Right renal cortex interstitium (tissue), 3 donors: ENCODE data around the gene DSCAML1. TPM values are rescaled to one million over a fixed set of nuclear protein-coding genes. Genes with fewer than 3 reads are reported as not detected.

ENCODE experiments used
- DNase-seq, 3 donors: peaks; one replicate each; pipeline ENCODE4 v3.0.0-alpha.2; 2013; ENCODE audit warnings: low read depth in 3 of 3, low spot score in 2 of 3
- polyA plus RNA-seq, 3 donors: library from polyadenylated mRNA; unstranded; fragments of 120-200 nt; gene quantifications; one replicate each; pipeline ENCODE4 v1.2.1, GENCODE V29; 2013; ENCODE audit not compliant: insufficient read length in 3 of 3

Gene DSCAML1
- polyA plus RNA-seq, 3 donors: 1.6 to 2.3 (median 1.6) TPM

DNA sequence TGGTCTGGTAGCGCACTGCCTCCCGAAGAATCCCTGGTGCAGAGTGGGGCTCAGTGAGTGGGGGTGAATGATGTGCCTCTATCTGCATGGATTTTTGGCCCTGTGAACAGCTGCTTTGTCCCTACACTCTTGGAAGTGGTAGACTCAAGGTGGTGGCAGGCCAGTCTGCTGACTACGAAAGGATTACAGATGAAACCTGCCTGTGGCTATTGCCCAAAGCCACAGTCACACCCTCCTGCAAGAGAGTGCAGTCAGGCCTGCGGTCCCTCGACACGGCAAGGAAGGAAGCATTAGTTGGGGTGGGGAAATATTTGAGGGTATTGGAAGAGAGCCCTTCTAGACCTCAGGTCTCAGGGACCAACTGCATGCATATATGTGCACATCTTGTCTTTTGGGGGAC lies 63.7 kb downstream of the DSCAML1 start:
- DNase-seq: no peak

DNA sequence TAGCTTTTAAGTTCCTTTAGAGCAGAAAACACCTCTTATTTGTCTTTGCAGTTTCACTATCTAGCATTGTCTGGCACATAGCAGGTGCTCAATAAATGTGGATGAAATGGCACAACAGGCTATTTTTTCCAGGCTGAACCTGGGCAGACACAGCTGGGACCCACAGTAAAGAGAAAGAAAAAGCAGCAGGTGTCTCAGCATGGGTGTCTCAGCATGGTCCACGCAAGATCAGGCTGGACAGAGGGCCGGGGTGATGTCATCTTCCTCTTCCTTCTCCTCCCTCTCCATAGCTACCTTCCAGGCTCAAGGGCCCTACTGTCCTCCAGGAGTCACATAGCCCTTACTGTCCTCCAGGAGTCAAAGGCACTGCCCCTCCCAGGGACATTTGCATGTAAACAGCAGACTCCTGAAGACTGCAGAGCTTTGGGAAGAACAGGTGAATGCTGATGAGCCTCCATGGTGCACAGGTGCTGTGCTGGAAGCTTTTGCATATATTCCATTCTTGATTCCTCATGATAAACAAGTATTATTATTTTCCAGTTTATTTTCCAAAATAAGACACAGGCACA lies 65.2 kb downstream of the DSCAML1 start:
- no peak for DNase-seq

DNA sequence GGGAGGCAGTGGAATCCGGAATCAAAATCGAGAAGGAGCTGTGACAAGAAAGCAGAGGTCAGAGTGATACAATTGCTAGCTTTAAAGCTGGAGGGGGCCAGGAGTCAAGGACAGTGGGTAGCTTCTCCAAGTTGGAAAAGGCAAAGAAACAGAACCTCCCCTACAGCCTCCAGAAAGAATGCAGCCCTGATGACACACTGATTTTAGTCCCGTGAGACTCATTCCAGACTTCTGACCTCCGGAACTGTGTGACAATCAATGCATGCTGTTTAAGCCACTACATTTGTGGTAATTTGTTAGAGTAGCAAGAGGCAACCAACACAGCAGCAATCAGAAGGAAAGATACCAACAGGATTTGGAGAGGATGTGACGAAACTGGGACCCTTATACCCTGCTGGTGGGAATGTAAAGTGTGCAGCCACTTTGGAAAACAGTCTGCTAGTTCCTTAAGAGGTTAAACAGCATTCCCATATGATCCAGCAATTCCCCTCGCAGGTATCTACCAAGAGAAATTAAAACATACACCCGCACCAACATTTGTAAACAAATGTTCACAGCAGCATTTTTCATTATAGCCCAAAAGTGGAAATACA lies 66.7 kb downstream of the DSCAML1 start:
- DNase-seq: no peak

DNA sequence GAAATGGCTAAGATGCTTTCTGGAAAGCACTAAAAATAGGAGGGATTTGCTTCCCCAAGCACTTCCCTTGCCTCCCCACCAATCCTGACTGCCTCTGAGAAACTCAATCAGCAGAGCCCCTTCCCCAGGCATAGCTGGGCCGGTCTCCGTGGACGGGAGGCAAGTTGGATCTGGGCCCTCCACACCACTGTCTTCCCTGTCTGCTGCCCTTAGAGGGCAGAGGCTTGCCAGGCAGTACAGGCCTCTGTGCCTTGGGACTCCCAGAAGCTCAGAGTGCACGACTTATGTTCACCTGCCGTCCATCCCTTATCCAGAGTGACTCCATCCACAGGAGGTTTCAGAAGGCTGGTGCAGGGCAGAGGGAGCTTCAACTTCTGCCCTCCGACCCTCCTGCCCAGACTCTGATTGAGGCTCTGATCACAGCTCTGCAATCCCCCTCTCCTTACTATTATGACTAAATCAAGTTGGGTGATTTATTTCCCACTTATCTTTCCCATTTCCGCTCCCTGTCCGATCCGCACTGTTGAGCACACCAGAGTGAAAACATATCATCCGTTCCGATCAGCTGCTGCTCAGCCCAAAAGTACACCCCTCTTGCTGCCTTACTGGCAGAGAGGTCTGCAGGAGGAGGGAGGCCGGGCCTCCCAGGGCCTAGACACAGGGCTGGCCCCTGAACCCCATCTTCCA lies 71.8 kb downstream of the DSCAML1 start:
- no peak for DNase-seq

DNA sequence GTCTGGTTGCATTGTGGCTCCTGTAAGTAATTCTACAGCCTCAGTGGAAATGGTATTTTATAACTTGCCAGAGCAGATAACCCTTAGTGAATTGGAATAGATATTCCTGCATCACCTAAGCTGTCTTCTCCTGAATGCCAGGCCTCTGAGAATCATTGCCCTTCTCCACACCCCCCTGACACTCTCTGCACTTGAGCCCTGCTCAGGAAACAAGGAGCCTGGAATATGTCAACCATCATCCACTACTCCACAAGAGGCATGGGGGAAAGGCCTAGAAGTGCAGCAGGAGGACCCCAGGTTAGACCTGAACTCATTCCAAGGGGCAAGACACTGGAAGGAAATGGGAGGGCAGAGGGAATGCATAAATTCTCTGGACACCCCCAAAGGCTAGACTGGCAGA lies 72.4 kb downstream of the DSCAML1 start:
- no peak for DNase-seq

DNA sequence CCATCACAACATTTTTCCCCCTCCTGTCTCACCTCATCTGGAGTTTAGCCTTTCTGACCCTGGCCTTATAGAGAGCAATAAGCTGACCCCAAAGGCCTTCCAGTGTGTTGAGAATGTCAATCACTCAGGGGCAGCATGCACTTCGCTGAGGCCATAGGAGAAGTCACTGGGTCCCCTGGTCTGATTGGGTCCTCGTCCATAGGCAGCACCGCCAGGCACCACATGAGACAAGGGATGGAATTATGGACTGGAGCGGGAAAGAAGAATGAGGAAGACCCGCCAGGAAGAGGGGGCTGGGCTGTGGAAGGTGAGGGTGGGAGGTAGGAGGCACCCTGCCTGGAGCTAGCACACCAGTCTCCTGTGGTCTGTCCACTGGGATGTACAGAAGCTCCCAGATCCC lies 72.9 kb downstream of the DSCAML1 start:
- DNase-seq: no peak

DNA sequence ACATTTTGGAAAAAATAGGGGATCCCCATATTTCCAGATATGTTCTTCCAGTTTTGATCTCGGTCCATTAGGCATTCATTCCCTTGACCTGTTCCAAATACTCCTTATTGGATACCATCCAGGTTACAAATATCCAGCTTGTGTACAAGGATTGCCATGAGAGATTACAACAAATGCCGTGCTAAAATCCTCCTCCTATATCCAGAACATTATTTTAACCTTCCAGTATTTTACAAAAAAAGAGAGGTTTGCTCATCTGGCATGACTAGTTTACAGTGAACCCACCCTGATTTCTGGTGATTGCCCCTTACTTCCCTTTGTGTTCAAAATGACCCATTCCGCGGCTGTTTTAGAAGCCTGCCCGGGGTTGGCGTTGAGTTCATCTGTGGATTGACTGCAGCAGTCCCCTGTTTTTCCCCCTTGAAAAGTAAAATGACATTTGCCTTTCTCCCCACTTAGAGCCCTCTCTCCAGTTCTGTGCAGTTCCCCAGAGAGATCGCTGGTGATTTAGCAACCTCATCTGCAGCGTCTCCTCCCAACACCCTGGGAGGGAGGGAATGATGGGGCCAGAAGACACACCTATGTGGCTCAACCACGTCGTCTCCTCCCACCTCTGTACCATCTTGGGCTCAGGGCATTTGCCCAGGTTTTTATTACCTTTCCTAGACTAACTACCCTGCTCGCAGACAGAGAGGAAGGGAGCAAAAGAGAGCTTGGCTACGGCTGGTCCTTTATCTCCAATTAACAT lies 73.6 kb downstream of the DSCAML1 start:
- no peak for DNase-seq

DNA sequence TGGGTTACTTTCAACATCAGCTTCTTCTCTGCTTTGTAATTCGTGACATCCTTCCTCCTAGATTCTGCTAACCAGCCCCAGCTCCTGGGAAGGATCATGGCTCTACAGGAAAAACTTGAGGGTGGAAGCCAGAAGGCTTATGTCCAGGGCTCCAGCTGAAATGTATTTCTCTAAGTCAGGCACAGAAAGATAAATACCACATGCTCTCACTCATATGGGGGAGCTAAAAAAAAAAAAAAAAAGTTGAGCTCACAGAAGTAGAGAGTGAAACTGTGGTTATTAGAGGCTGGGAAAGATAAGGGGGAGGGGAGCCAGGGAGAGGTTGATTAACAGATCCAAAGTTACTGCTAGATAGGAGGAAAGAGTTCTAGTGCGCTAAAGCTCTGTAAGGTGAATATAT lies 74.9 kb downstream of the DSCAML1 start:
- peak in 2 of 3 donors; percentile 41 to 47 for DNase-seq

DNA sequence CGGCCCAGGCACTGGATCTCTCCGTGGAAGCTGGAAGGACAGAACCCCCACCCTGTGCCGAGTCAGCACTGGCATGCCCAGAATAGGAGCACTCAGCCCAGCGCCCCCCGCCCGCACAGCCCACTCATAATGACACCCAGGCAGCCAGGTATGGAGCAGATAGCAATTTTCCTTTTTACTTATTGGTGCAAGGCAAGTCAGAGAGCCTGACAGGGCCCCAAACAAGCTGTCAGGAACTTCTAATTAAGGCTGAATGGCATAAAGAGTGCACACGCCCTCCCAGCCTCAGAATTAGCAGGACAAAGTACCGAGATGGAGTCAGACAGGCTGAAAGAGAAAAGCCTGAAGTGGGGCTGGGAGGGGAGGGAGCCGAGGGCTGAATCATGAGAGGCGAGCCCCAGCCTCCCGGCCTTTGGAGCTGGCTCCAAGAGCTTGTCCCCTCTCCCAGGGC lies 76.9 kb downstream of the DSCAML1 start:
- DNase-seq: no peak

DNA sequence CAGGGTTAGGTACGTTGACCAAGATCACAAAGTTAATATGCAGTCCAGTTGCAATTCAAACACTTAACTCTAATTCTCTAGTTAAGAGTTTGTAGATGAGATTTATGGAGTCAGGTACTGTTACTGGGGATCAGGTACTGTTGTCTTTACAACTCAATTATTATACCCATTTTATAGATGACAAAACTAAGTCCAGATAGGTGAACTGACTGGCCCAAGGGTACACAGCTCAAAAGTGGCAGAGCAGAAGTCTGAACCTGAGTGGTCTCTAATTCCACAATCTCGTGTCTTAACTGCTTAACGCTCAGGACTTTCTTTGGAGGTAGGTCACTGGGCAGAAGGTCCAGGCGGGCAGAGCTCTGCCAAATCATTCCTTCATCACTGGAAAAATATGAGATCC lies 77.5 kb downstream of the DSCAML1 start:
- no peak for DNase-seq

DNA sequence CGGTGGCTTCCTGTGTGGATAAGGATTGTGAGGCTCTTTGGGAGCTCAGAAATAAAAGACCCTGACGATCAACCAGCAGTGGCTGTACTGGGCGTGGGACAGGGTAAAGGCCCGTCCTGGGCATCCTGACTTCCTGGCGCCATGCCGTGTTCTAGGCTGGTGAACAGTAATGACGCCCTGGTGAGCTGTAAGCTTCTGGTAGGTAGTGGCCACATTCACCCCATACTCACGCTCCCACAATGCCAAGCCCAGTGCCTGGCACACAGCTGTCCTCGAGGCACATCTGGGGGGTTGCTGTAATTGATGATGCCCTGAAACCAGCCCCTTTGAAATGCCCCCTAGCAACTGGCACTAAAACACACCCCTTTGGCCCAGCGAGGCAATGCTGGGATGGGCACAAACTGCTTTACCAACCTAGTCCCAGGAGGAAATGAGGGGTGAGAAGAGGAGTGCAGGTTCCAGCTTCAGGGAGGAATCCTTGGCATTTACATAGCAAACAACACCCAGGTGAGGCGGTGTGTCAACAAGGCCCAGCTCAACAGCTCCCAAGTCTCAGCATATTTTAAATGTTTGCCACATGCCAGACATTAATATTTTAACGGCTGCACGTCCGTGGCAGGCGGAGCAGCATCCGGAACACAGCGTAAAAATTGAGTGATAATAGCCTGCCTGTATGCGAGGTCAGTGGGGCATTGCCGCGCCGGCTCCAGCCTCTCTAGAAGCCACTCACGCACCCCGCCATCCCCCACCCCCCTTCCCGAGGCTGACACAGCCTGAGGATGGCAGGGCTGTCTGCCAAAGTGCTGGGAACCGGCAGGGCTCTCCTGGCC lies 79.3 kb downstream of the DSCAML1 start:
- no peak for DNase-seq

DNA sequence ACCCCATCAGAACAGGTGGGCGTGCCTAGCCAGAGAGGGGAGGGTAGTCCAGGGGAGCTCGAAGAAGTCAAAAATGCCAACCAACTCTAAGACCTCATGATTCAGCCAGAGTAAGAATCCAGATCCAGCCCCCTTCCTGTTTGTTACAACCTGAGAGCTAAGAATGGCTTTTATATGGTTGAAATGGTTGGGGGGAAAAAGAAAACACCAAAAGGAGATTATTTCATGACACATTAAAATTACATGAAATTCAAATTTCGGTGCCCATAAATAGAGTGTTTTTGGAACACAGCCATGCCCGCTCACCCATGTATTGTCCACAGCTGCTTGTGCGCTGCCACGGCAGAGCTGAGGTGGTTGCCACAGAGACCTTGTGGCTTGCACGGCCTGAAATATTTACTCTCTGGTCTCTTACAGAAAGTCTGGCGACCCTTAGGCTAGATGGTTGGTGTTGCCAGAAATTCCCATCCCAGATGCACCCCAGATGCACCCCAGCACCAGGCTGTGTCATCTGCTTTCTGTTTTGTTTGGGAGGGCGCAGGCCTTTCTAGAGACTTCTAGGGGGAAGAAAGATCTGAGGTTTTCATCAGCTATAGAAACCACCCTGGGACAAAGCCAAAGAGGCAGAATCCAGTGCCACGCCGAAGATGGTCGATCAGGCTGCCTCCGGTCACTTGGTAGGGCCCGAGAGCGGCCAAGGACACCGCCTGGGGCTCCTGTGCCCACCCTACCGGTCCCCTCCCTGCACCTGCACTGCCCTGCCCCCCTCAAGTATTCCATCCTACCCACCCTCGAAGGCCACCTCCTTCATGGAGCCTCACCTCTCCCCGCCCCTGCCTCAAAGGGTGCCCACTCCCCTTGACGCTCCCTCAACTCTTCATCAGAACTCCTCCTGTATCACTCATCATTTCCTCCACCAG lies 80.2 kb downstream of the DSCAML1 start:
- no peak for DNase-seq

DNA sequence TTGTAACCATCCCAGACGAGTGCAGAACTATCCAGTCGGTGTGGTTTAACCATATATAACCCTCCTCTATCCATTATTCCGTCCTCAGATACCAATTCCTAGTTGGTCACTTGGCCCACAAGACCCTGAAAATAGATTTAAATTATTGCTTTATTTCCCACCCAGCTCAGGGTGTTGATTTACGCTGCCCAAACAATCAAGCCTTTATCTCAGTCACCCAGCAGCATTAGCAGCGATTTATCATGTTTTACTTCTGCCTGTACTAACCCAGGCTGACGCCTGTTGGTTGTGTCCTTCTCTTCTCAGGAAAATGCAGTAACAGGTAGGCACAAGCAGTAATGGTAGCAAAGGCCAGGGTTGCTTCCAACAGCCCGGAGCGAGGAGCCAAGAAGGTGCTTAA lies 81.2 kb downstream of the DSCAML1 start:
- no peak for DNase-seq

DNA sequence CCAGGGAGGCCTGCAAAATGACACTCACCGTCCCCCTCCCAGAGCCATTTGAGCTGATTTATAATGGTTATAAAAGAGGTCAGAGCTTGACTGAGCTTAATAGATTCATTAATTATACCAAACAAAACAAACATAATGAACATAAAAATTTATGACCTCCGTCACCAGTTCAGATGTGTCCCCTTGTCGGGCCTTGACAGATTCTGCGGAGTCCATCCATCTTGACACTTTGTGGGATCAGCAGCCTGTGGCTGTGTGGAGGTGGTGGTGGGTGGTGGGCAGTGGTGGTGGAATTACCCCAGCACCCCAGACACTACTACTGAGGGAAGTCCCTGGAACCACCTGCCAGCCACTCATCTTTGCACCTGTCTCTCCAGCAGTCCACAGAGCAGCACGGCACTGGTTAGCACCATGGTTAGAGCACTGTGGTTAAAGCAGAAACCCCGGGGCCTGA lies 83.5 kb downstream of the DSCAML1 start:
- peak; percentile 27 to 41 (median 38) for DNase-seq

DNA sequence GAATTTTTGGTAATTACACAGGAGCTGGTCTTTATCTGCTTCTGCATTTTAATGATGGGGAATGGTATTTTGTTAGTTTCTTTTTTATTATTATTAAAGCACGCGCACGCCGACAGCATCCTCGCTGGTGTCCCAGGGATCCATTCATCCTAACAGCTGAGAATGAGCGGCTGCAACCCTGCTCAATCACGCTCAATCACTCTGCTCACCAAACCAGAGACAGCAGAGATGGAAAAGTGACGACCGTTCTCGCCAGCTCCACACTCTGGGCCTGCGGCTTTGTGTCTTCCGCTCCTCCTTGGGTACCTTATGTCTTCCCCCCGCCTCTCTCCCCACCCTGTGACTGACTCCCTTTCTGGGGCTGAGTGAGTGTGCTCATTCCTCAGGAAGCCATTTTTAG lies 84.5 kb downstream of the DSCAML1 start:
- no peak for DNase-seq

DNA sequence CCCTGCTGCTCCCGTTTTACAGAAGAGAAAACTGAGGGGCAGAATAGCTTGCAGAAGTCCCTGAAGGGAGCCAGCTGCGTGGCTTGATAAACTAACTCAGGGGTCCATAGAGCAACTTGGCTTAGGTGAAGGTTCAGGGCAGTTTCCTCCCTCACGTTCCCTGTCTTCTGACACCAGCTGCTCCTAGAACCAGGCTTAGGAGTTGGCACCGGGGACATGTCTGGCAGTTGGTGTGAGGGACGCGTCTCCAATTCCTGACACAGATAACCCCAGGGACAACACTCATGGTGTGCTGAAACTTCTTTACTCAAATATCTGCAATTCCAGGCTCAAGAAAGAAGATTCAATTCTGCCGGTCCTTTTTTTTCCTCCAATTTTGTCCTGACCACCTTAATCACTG lies 85.7 kb downstream of the DSCAML1 start:
- no peak for DNase-seq

DNA sequence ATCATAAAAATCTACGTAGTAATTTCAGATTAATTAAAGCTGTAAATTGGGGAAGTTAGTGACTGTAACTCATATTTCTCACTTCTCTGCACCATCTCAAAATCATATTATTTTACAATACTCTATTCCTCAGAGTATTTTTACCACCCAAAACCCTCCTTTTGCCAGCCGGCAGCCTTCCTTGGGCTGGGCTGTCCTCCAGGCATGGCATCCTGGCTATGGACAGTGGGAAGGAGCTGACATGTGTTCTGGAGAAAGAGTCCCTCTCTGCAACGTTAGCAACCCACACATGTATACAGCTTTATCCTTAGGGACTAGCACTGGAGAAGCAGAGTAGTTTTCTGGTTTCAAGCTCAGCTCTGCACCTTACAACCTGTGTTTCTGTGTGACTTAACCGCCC lies 86.8 kb downstream of the DSCAML1 start:
- DNase-seq: no peak

DNA sequence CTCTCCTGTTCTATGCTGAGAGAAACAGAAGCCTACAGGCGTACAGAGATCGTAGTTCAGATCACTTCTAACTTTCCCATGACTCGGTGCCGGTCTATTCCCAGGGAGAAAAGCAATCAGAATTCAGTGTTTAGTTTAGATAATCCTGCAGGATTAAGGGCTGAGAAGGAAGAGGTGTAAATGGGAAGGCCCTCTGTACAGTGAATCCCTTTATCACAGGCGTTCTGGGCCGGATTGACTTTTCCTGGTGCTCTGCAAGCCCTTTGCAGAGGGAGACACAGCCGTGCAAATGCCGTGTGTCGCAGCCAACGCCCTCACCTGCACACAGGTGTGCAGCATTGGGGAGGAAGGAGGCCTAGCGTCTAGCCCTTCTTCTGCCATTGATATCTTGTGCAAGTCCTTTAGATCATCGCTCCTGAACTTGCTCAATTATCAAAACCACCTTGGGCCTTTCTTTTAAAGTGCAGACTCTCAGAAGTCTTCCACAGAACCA lies 90.6 kb downstream of the DSCAML1 start:
- DNase-seq: no peak

DNA sequence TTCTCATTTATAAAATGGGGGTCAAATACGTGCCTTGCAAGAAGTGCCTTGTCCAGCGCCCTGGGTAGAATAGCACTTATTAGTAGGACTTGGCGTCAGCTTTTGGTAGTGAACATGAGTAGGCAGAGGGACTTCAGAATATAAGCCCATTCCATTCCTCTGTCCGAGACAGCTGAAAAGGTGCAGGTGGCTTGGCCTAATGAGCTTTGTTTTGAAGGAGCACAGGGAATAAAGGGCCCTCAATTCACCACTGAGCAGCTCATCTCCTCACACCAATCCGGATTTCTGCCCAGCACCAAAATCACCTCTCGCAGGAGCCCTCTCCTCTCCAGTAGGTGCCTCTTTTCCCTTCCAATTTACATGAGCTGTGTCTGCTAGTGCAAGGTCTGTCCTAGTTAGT lies 91.2 kb downstream of the DSCAML1 start:
- no peak for DNase-seq
